Measurements from ENCODE around the gene UBE2F.
A peak's percentile ranks its signal among the peaks of the same experiment; 100 is the strongest.
"Not testable (repeated sequence)": the region's sequence is repeated elsewhere in the genome, so short reads cannot be mapped to it uniquely, and the experiment has no call there.

The UBE2F gene

GRCh38 chr2:238065071-238065846, 98.4 kb downstream of the UBE2F start:
- no peak for DNase-seq
- intact Hi-C loops (cut with DNase I): no loop called here

- DNase-seq: no peak
- intact Hi-C loops (cut with DNase I): no loop called here
Observed at GRCh38 chr2:238066218-238066617, 99.4 kb downstream of the UBE2F start.

GRCh38 chr2:238066718-238067117, 99.9 kb downstream of the UBE2F start:
- DNase-seq; intact Hi-C loops (cut with DNase I): not testable (repeated sequence)

GRCh38 chr2:238067939-238068338, 101.1 kb downstream of the UBE2F start:
- intact Hi-C loops (cut with DNase I): no loop called here
- DNase-seq: no peak

GRCh38 chr2:238069021-238069709, 102.4 kb downstream of the UBE2F start:
- no peak for DNase-seq
- intact Hi-C loops (cut with DNase I): no loop called here

GRCh38 chr2:238069877-238070276, 103.1 kb downstream of the UBE2F start:
- DNase-seq: no peak
- intact Hi-C loops (cut with DNase I): no loop called here

GRCh38 chr2:238075397-238075796, 108.6 kb downstream of the UBE2F start:
- DNase-seq: no peak
- intact Hi-C loops (cut with DNase I): no loop called here

GRCh38 chr2:238077292-238077691, 110.5 kb downstream of the UBE2F start:
- no peak for DNase-seq
- intact Hi-C loops (cut with DNase I): no loop called here

- intact Hi-C loops (cut with DNase I): no loop called here
- no peak for DNase-seq
Observed at GRCh38 chr2:238079874-238080327, 113.1 kb downstream of the UBE2F start.

- intact Hi-C loops (cut with DNase I): no loop called here
- DNase-seq: no peak
Observed at GRCh38 chr2:238080518-238080917, 113.7 kb downstream of the UBE2F start.

GRCh38 chr2:238081150-238081549, 114.3 kb downstream of the UBE2F start:
- peak in 2 of 10 donors; percentile 47 to 48 for DNase-seq
- intact Hi-C loops (cut with DNase I): no loop called here

- DNase-seq: peak in 1 of 10 donors; percentile 35
- intact Hi-C loops (cut with DNase I): no loop called here
Observed at GRCh38 chr2:238081561-238081960, 114.7 kb downstream of the UBE2F start.

GRCh38 chr2:238082151-238082550, 115.3 kb downstream of the UBE2F start:
- intact Hi-C loops (cut with DNase I): no loop called here
- DNase-seq: no peak

- intact Hi-C loops (cut with DNase I): no loop called here
- no peak for DNase-seq
Observed at GRCh38 chr2:238082827-238083226, 116.0 kb downstream of the UBE2F start.

GRCh38 chr2:238083919-238084318, 117.1 kb downstream of the UBE2F start:
- intact Hi-C loops (cut with DNase I): no loop called here
- DNase-seq: no peak

GRCh38 chr2:238084761-238085160, 117.9 kb downstream of the UBE2F start:
- DNase-seq: no peak
- intact Hi-C loops (cut with DNase I): no loop called here

GRCh38 chr2:238085899-238086298, 119.1 kb downstream of the UBE2F start:
- DNase-seq: no peak
- intact Hi-C loops (cut with DNase I): no loop called here

- no peak for DNase-seq
- intact Hi-C loops (cut with DNase I): no loop called here
Observed at GRCh38 chr2:238087211-238087610, 120.4 kb downstream of the UBE2F start.

- no peak for DNase-seq
- intact Hi-C loops (cut with DNase I): no loop called here
Observed at GRCh38 chr2:238090887-238091286, 124.1 kb downstream of the UBE2F start.

- intact Hi-C loops (cut with DNase I): no loop called here
- DNase-seq: no peak
Observed at GRCh38 chr2:238091436-238092060, 124.7 kb downstream of the UBE2F start.

All from posterior cingulate gyrus (tissue), 11 donors.